NCI-H69 (cell line): ENCODE data around the gene ANO10.
"Not testable (repeated sequence)": the region's sequence is repeated elsewhere in the genome, so short reads cannot be mapped to it uniquely, and the experiment has no call there.

Experiments
- DNase-seq: peaks from one replicate; lab custom pipeline; 2025; lab: John Stamatoyannopoulos, UW

Gene ANO10

DNA sequence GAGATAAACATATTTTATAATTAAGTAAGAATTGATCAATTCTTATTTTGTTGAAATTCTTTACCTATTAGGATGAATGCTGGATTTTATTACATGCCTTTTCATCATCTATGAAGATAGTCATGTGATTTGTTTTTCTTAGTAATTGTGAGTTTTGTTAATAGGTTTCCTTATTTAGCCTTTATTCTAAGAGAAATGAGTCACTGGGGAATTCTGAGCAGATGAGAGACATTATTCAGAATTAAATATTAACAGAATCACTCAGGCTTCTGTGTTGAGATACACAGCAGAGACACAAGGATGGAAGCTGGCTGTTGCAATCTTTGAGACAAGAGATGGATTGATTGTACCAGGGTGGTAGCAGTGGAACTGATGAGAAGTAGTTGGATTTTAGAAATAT, 7.4 kb upstream of the ANO10 start:
- no peak for DNase-seq

DNA sequence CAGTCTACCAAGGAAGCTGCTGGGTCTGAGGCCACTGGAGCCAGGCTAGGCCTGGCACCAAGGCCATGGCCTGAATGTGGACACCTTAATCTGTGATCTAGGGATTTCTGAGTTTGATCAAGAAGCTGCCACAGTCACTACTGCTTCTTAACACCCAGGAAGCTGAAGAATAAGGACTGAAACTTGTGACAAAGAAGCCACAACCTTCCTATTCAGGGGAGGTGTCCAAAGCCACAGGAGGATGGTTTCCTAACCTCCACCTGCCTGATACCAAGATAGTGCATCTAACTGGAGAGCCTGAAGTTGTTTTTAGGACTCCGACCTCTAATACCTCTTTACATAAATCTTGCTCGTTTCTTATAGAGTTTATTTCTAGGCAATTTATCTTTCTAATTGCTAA, 5.5 kb upstream of the ANO10 start:
- DNase-seq: no peak

GRCh38 chr3:43624619-43625305, 3.0 kb upstream of the ANO10 start:
- no peak for DNase-seq

DNA sequence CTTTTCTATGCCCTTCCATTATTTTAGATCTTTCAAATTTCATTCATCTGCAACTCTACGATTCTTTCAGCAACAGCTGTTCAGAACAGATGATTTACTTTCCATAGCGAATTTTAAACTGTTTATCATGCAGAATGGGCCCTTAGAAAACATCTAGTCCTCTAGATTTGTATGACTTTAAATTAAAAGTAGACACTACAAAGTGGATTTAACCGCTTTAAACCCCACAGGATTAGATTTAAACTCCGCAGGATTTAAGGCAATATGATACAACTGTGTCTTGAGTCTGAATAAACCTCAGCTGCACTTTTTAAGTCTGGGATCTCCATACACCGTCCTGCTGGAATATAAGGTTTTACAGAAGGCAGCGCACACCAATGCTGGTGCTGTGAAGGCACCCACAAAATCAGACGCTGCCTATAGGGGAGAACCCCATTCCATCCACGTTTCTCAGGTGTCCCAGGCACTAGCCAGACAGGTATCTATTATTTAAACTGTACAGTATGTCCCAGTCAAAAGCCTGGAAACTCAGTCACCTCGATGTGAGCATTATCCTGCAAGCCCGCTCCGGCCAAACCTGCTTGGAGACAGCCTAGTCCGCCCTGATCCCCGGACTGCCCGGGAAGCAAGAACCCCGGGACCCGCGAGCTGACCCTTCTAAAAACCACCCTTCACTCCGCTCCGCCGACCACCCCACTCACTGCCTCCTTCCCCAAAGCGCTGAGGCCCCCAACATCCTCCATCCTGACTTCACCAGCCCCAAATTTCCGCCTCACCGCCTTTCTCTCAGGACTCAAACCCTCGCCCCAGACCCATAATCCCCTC, 768 bp downstream of the ANO10 start:
- peak; percentile 14 for DNase-seq

- DNase-seq: no peak
Observed at GRCh38 chr3:43619588-43619987, 2.2 kb downstream of the ANO10 start.

DNA sequence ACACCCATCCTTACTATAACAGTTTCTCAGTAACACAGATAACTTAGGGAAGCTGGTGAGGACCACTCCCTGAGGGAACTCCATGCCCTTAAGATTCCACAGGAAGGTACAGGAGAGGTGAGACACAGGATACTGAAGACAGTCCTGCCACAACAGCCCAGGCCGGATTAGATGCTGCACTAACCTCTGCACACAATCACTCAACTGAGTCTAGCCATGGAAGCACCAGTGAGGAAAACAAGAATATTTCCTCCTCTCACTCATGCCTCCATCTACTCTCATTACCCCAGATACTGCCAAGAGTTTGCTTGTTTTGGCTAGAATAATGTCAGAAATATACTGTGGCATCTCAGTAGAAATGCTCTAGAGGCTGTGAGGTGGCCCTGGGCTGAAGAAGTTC, 3.7 kb downstream of the ANO10 start:
- DNase-seq: no peak

- DNase-seq: no peak
Observed at GRCh38 chr3:43616034-43616433, 5.8 kb downstream of the ANO10 start.

DNA sequence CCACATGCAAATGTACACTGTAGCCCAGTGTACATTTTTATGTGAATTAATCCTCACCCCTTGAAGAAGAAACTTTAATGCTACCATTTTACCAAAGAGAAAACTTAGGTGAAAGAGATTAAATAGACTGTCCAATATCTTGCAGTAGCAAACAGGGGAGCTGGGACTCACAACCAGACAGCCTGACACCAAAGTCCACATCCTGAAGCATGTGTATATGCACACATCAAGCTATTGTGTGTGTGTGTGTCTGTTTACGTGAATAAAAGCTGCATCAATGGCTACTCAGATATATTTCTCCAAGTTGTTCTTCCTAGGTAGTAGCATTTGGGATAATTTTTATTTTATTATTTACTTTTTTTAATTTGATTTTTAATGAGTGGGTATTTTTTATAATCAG, 6.7 kb downstream of the ANO10 start:
- DNase-seq: no peak

DNA sequence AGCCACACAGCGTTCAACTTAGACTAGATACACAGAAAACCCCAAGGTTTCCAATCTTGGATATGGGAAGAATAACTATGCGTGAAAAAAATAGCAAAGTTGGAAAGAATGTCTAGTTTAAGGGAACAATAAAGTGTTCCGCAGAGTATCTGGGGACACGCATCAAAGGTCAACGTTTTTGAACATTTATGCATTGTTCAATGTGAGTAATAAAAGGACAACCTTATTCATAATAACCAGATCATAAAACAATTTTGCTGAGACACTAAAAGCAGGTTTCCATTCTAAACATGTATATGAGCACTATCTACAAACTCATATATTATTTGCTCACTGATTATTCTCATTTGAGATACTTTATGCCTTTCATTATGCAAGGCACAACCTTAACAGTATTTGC, 7.8 kb downstream of the ANO10 start:
- DNase-seq: no peak

GRCh38 chr3:43612419-43612818, 9.4 kb downstream of the ANO10 start:
- no peak for DNase-seq

GRCh38 chr3:43609406-43609805, 12.4 kb downstream of the ANO10 start:
- DNase-seq: no peak

GRCh38 chr3:43608751-43609150, 13.1 kb downstream of the ANO10 start:
- no peak for DNase-seq

- DNase-seq: no peak
Observed at GRCh38 chr3:43606284-43606683, 15.5 kb downstream of the ANO10 start.

GRCh38 chr3:43599959-43600358, 21.9 kb downstream of the ANO10 start:
- not testable (repeated sequence) for DNase-seq

DNA sequence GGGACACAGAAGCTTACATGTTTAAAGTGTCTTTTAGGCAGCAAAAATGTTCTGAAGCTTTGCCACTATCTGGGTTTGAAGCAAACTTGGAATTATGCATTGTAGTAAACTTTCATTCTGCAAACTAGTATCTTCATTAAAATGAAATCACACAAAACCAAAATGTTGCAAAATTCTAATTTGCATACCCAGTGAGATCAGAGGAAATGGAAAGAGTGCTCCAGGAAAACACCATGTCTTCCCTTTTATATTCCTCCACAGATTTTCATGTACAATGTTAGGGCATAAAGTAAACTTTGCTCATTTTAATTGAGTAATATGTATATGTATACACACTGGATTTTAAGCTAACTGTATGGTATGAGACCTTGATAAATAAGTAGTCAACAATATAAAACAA, 23.9 kb downstream of the ANO10 start:
- DNase-seq: no peak

GRCh38 chr3:43596178-43596577, 25.6 kb downstream of the ANO10 start:
- not testable (repeated sequence) for DNase-seq

- not testable (repeated sequence) for DNase-seq
Observed at GRCh38 chr3:43595280-43595679, 26.5 kb downstream of the ANO10 start.

GRCh38 chr3:43593588-43593987, 28.2 kb downstream of the ANO10 start:
- DNase-seq: not testable (repeated sequence)

- not testable (repeated sequence) for DNase-seq
Observed at GRCh38 chr3:43591866-43592265, 29.9 kb downstream of the ANO10 start.

DNA sequence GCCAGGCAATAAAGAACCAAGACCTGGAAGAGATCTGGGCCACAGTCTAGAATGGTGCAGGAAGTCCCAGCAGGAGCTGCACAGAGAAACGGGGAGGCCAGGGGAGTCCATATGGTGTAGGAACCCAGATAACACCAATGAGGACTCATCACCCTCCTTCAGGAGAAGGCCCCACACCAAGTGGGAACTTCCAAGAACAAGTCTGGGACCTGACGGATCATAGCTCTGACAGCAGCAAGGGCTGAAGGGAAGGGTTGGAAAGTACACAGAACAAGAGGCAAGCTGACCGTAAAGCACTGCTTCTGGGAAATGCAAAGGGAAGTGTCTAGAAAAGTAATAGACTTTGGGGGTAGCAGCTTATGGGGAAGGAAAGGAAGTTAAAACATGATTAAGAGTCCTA, 34.5 kb downstream of the ANO10 start:
- no peak for DNase-seq

DNA sequence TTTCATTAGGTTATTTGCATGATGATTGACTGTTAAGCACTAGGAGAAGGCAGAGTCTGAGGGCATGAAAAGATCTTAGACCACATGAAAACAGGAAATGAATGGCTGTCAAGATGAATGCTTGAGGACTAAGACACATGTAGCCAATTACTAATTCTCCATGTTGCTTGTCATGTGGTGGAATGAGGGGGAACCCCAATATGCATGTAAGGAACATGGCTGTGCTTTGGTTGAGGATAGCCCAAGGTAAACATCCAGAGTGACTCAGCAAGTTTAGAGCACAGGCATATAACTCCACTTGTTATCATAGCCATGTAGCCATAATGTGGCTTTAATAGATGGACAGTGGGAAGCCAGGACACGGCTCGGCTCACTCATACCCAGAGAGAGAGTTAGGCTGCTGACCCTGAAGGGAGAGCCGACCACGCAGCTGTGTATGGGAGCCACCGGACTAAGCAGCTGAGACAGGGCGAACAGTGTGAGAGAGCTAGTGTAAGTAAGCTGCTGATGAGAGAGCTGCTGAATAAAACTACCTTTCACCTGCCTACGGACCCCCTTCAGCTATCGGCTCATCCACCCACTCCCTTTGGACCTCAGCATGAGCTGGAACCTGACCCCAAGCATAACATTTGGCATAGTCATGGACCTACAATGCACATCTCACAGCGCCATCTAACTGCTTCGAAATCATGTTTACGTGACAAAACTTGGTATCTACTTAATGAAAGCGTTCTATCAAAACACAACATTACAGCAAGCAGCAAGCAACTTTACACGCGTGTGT, 37.6 kb downstream of the ANO10 start:
- DNase-seq: no peak

DNA sequence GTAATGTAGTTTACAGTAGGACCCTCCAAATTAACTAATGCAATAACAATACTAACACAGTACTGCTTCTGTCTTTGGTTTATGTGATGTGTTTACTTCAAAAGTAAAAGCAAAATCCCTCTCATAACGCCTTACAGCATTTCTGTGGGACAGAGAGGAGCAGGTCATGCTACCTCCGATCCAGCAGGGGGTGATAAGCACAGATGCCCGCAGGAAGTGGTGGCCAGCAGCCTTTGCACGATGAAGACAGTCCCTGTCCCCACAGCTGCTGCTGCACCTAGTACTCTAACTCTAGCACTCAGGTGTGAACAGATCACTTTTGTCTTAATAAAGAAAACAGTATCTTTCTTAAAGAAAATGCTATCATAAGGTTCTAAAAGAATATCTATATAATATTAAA, 38.3 kb downstream of the ANO10 start:
- no peak for DNase-seq

DNA sequence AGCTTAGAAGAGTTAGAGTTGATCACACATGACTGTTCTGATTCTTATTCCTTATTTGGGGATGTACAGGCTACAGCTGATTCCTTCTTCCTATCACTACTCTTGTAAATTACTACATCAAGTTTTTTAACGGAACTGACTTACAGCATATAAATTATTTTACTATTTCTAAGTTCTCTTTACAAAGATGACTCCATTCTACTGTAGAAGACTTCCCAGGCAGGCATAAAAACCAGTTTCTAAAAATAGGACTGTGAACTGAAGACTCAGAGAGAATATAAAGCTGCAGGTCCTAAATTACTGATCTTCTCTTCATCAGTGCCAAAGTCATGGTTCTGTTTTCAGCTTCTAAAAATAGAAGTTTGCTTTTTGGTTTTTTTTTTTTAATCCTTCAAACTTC, 38.9 kb downstream of the ANO10 start:
- no peak for DNase-seq
